SK-N-SH (cell line): ENCODE measurements around the gene PPP1R14C. TPM values are rescaled to one million over a fixed set of nuclear protein-coding genes. Genes with fewer than 3 reads are reported as not detected.

ENCODE experiments used
- CTCF ChIA-PET: fragments of 300-600, 350-600 bp; formaldehyde crosslinking; extraction: SDS; loops from one replicate; lab custom pipeline; 2021; lab: Yijun Ruan, JAX
- POLR2A ChIA-PET: fragments of 350-600 bp; sonication (Branson Sonifier 250); formaldehyde crosslinking; extraction: SDS; loops from one replicate; lab custom pipeline; 2020; ENCODE audit warnings: antibody characterized with exemption, inconsistent platforms; lab: Yijun Ruan, JAX
- DNase-seq: peaks from one replicate; pipeline ENCODE4 v3.0.0; 2012
- H2AFZ ChIP-seq: fragments of 200-600 bp; sonication (generic); 2 replicates; pipeline ENCODE4 v1.8.1; 2016; ENCODE audit warnings: antibody characterized with exemption, mild to moderate bottlenecking, low read depth
- H3F3A ChIP-seq: fragments of 200-600 bp; sonication (generic); replicated peaks from 2 replicates; pipeline ENCODE3; 2016; ENCODE audit warnings: antibody characterized with exemption, mild to moderate bottlenecking; ENCODE audit not compliant: insufficient read depth
- H3K27ac ChIP-seq, 2 experiments: fragments of 200-500 bp in 1 of 2; fragments of 200-600 bp in 1 of 2; sonication (Bioruptor generic) in 1 of 2; sonication (generic), shearing (Covaris generic) in 1 of 2; 2 replicates each; pipeline versions ENCODE4 v1.5.1 to v1.6.1; 2014 to 2016; ENCODE audit warnings: low read depth in 2 of 2, inconsistent platforms in 1 of 2, low read length in 1 of 2, mild to moderate bottlenecking in 1 of 2, mixed read lengths in 1 of 2
- H3K27me3 ChIP-seq: fragments of 200-600 bp; sonication (generic), shearing (Covaris generic); 2 replicates; pipeline ENCODE4 v1.6.1; 2016; ENCODE audit warnings: mixed run types; ENCODE audit not compliant: insufficient read depth
- H3K36me3 ChIP-seq, 2 experiments: fragments of 200-500 bp in 1 of 2; fragments of 200-600 bp in 1 of 2; sonication (Bioruptor generic) in 1 of 2; sonication (generic) in 1 of 2; replicated peaks in 1 of 2; 2 replicates each; pipeline versions ENCODE3 to v1.5.1; 2014 to 2016; ENCODE audit warnings: low read length in 1 of 2, mild to moderate bottlenecking in 1 of 2; ENCODE audit not compliant: insufficient read depth in 2 of 2, control insufficient read depth in 1 of 2
- H3K4me1 ChIP-seq, 2 experiments: fragments of 200-500 bp in 1 of 2; fragments of 200-600 bp in 1 of 2; sonication (Bioruptor generic) in 1 of 2; sonication (generic), shearing (Covaris generic) in 1 of 2; 2 replicates each; pipeline versions ENCODE4 v1.5.1 to v1.6.1; 2014 to 2016; ENCODE audit warnings: low read depth in 1 of 2, low read length in 1 of 2, mixed run types in 1 of 2; ENCODE audit not compliant: insufficient read depth in 2 of 2, control insufficient read depth in 1 of 2
- H3K4me2 ChIP-seq: fragments of 200-600 bp; sonication (generic), shearing (Covaris generic); 2 replicates; pipeline ENCODE4 v1.6.1; 2017; ENCODE audit warnings: mixed run types
- H3K4me3 ChIP-seq, 2 experiments: fragments of 200-500 bp in 1 of 2; fragments of 200-600 bp in 1 of 2; sonication (Bioruptor generic) in 1 of 2; sonication (generic), shearing (Covaris generic) in 1 of 2; 2 replicates each; pipeline versions ENCODE4 v1.5.1 to v1.8.1; 2014 to 2016; ENCODE audit warnings: low read depth in 2 of 2, inconsistent platforms in 1 of 2, low read length in 1 of 2, mild to moderate bottlenecking in 1 of 2, mixed read lengths in 1 of 2, moderate library complexity in 1 of 2
- H3K79me2 ChIP-seq: fragments of 200-600 bp; sonication (generic); 2 replicates; pipeline ENCODE4 v1.8.1; 2017; ENCODE audit warnings: mild to moderate bottlenecking; ENCODE audit not compliant: insufficient read depth
- H3K9ac ChIP-seq: fragments of 200-600 bp; sonication (generic); 2 replicates; pipeline ENCODE4 v1.6.1; 2017; ENCODE audit warnings: mixed run types
- H3K9me2 ChIP-seq: fragments of 200-600 bp; sonication (generic); 2 replicates; pipeline ENCODE4 v1.6.1; 2017; ENCODE audit warnings: mixed run types
- H3K9me3 ChIP-seq: fragments of 200-600 bp; sonication (generic); 2 replicates; pipeline ENCODE4 v1.6.1; 2017; ENCODE audit warnings: mixed run types, mild to moderate bottlenecking, moderate library complexity
- H4K20me1 ChIP-seq: fragments of 200-600 bp; sonication (generic); 2 replicates; pipeline ENCODE4 v1.6.1; 2017; ENCODE audit warnings: mild to moderate bottlenecking, mixed run types; ENCODE audit not compliant: insufficient read depth
- EZH2phosphoT487 ChIP-seq: fragments of 200-600 bp; sonication (generic); IDR thresholded peaks from 2 replicates; pipeline ENCODE4 v1.6.1; 2017; ENCODE audit warnings: low read depth, mixed run types, mild to moderate bottlenecking, antibody characterized with exemption, moderate library complexity, borderline replicate concordance
- GABPA ChIP-seq: IDR thresholded peaks from 2 replicates; pipeline ENCODE4 v1.4.0; 2012; ENCODE audit warnings: low read depth, mild to moderate bottlenecking
- RAD21 ChIP-seq: IDR thresholded peaks from 2 replicates; pipeline ENCODE4 v1.6.1; 2012; ENCODE audit warnings: mild to moderate bottlenecking, low read length
- RCOR1 ChIP-seq: fragments of 150-350 bp; IDR thresholded peaks from 2 replicates; pipeline ENCODE4 v1.6.1; 2017; ENCODE audit warnings: antibody characterized with exemption, low read length
- SIN3A ChIP-seq: IDR thresholded peaks from 2 replicates; pipeline ENCODE4 v1.6.1; 2012; ENCODE audit warnings: low read depth, mild to moderate bottlenecking, low read length, moderate library complexity, borderline replicate concordance
- SMC3 ChIP-seq: IDR thresholded peaks from 2 replicates; pipeline ENCODE4 v1.6.1; 2012; ENCODE audit warnings: low read depth, low read length, improper control_type of control experiment
- TCF12 ChIP-seq: IDR thresholded peaks from 2 replicates; pipeline ENCODE4 v1.4.0; 2012
- YY1 ChIP-seq: IDR thresholded peaks from 2 replicates; pipeline ENCODE4 v1.4.0; 2012; ENCODE audit warnings: low read depth, mild to moderate bottlenecking
- WGBS: methylation state at CpG from one replicate; pipeline ENCODE4 v1.1.6; 2017; ENCODE audit warnings: low lambda C conversion rate; 5-methylcytosine and 5-hydroxymethylcytosine counted together
- polyA plus RNA-seq, 3 experiments: library from polyadenylated mRNA; depleted of rRNA; stranded (reverse); fragments of >200 nt; gene quantifications; 2 replicates each; pipeline ENCODE4 v1.2.3, GENCODE V29; 2012
- TF ChIP-seq, protein P1 (sequence below): fragments of 150-350 bp; IDR thresholded peaks from 2 replicates; pipeline ENCODE4 v1.6.1; 2016; ENCODE audit warnings: mild to moderate bottlenecking, low read depth, low read length
- TF ChIP-seq, protein P2 (sequence below): IDR thresholded peaks from 2 replicates; pipeline ENCODE4; 2012
- TF ChIP-seq, protein P3 (sequence below): fragments of 150-350 bp; IDR thresholded peaks from 2 replicates; pipeline ENCODE4 v1.6.1; 2017; ENCODE audit warnings: antibody characterized with exemption, low read length, low read depth, borderline replicate concordance
- TF ChIP-seq, protein P4 (sequence below): IDR thresholded peaks from 2 replicates; pipeline ENCODE4 v1.4.0; 2012; ENCODE audit warnings: low read depth, borderline replicate concordance

The PPP1R14C gene
- polyA plus RNA-seq, 1 of the 3 experiments (the other 2 are of a cell fraction), result not detected

DNA sequence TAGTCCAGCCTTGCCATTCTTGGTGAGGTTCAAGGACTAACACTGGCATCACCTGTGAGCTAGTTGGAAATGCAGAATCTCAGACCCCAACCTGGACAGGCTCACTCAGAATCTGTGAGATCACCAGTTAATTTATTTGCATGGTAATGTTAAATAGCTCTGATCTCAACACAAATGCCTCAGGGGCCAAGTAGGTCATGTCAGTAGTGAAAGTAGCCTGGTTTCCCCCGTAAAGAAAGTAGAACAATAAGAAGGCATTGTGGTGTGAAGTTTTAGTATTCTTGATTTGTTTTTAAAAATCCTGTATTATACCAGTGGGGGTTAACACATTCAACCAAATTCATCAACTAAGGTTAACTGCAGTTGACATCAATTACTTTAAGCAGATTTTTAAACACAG lies 105.5 kb downstream of the PPP1R14C start (continued):
- TF ChIP-seq YY1 (no peak), SMC3 (no peak), SIN3A (no peak), RCOR1 (no peak), EZH2phosphoT487 (no peak)
- TF ChIP-seq, all 33 proteins: peak for 0

DNA sequence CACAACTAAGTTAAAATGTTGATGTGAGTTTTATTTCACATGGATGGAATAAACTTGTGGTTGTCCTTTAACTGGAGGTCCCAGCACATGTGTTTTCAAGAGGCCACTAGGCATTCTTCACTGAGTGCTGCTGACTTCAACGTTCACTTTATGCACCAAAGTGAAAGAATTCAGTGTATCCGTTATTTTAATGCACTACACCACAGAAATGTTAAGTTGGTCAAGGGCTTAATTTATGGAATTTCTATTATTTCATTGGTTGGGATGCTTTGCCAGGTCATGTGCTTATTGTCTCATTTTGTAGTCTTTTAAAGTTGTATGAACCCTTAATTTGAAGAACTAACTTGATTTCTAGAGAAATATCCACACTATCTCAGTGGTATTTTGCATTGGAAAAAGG lies 106.4 kb downstream of the PPP1R14C start:
- TF ChIP-seq RAD21 (no peak), SMC3 (no peak), GABPA (no peak), TCF12 (no peak)
- TF ChIP-seq, protein P1, sequence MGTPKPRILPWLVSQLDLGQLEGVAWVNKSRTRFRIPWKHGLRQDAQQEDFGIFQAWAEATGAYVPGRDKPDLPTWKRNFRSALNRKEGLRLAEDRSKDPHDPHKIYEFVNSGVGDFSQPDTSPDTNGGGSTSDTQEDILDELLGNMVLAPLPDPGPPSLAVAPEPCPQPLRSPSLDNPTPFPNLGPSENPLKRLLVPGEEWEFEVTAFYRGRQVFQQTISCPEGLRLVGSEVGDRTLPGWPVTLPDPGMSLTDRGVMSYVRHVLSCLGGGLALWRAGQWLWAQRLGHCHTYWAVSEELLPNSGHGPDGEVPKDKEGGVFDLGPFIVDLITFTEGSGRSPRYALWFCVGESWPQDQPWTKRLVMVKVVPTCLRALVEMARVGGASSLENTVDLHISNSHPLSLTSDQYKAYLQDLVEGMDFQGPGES, result no peak
- TF ChIP-seq, protein P2, sequence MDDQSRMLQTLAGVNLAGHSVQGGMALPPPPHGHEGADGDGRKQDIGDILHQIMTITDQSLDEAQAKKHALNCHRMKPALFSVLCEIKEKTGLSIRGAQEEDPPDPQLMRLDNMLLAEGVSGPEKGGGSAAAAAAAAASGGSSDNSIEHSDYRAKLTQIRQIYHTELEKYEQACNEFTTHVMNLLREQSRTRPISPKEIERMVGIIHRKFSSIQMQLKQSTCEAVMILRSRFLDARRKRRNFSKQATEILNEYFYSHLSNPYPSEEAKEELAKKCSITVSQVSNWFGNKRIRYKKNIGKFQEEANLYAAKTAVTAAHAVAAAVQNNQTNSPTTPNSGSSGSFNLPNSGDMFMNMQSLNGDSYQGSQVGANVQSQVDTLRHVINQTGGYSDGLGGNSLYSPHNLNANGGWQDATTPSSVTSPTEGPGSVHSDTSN, result no peak
- TF ChIP-seq, protein P3, sequence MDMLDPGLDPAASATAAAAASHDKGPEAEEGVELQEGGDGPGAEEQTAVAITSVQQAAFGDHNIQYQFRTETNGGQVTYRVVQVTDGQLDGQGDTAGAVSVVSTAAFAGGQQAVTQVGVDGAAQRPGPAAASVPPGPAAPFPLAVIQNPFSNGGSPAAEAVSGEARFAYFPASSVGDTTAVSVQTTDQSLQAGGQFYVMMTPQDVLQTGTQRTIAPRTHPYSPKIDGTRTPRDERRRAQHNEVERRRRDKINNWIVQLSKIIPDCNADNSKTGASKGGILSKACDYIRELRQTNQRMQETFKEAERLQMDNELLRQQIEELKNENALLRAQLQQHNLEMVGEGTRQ, result no peak
- TF ChIP-seq, protein P4, sequence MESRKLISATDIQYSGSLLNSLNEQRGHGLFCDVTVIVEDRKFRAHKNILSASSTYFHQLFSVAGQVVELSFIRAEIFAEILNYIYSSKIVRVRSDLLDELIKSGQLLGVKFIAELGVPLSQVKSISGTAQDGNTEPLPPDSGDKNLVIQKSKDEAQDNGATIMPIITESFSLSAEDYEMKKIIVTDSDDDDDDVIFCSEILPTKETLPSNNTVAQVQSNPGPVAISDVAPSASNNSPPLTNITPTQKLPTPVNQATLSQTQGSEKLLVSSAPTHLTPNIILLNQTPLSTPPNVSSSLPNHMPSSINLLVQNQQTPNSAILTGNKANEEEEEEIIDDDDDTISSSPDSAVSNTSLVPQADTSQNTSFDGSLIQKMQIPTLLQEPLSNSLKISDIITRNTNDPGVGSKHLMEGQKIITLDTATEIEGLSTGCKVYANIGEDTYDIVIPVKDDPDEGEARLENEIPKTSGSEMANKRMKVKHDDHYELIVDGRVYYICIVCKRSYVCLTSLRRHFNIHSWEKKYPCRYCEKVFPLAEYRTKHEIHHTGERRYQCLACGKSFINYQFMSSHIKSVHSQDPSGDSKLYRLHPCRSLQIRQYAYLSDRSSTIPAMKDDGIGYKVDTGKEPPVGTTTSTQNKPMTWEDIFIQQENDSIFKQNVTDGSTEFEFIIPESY, result no peak
- Histone ChIP-seq H3K9me2 (no peaks in the 10 kb centered on the region), H3K27me3 (no peaks in the 10 kb centered on the region), H3K27ac (no peak overlapping the region), H3K4me2 (no peak overlapping the region), H2AFZ (no peak overlapping the region), H3K9ac (no peak overlapping the region), H3K9me3 (no peaks in the 10 kb centered on the region), H3F3A (no peaks in the 10 kb centered on the region), H3K4me3 (no peak overlapping the region), H4K20me1 (no peaks in the 10 kb centered on the region), H3K4me1 (no peaks in the 10 kb centered on the region), H3K36me3 (no peaks in the 10 kb centered on the region), H3K79me2 (no peaks in the 10 kb centered on the region)
- DNase-seq, result no peak
- POLR2A ChIA-PET, result no interaction called here
- CTCF ChIA-PET, result no interaction called here
- 23% methylated on average over 2 of the region's 2 CpGs for WGBS
